ENCODE measurements around the gene BCAS3. TPM values are rescaled to one million over a fixed set of nuclear protein-coding genes. Genes with fewer than 3 reads are reported as not detected.
A peak's percentile ranks its signal among the peaks of the same experiment; 100 is the strongest.
"Not testable (repeated sequence)": the region's sequence is repeated elsewhere in the genome, so short reads cannot be mapped to it uniquely, and the experiment has no call there.

BCAS3 gene
- total and polyA plus RNA-seq, 12 donors, result 6.1 to 21.8 (median 17.2) TPM

- Histone ChIP-seq H3K27ac (no peak overlapping the region), H3K36me3 (peaks cover 0 to 29% (median 0%) of the 10 kb centered on the region in 9 donors), H3K27me3 (no peaks in the 10 kb centered on the region), H3K4me1 (no peaks in the 10 kb centered on the region), H3K4me3 (no peak overlapping the region), H3K9me3 (no peaks in the 10 kb centered on the region)
- DNase-seq (no peak), ATAC-seq (no peak)
- WGBS, 2 donors, result 74 to 87% methylated on average over 4 of the region's 4 CpGs
- TF ChIP-seq CTCF (IDR thresholded peaks at IDR 0.05), result no peak
- intact Hi-C loops (cut with DNase I), result no loop called here
These were observed 363.0 kb downstream of the BCAS3 start for GRCh38 chr17:61040666-61041065.

GRCh38 chr17:61042348-61042747 is 364.7 kb downstream of the BCAS3 start:
- ATAC-seq; H3K9me3 ChIP-seq; intact Hi-C loops (cut with DNase I); H3K4me3 ChIP-seq; DNase-seq; H3K27me3 ChIP-seq; H3K27ac ChIP-seq: not testable (repeated sequence)
- H3K4me1 ChIP-seq, result peaks cover 0 to 11% (median 2%) of the 10 kb centered on the region in 9 donors
- H3K36me3 ChIP-seq, result peaks cover 0 to 29% (median 0%) of the 10 kb centered on the region in 9 donors
- 94 to 97% methylated on average over 5 of the region's 5 CpGs for WGBS, 2 donors

GRCh38 chr17:61047515-61047914 is 369.9 kb downstream of the BCAS3 start:
- no peak overlapping the region for H3K4me3 ChIP-seq
- H3K27me3 ChIP-seq, result no peaks in the 10 kb centered on the region
- H3K9me3 ChIP-seq, result no peaks in the 10 kb centered on the region
- no peaks in the 10 kb centered on the region for H3K36me3 ChIP-seq
- DNase-seq (no peak), ATAC-seq (peak in 3 of 8 donors; percentile 64 to 75 (median 65))
- intact Hi-C loops (cut with DNase I), result no loop called here
- H3K4me1 ChIP-seq, result peaks cover 0 to 21% (median 11%) of the 10 kb centered on the region in 9 donors
- H3K27ac ChIP-seq, result peak overlapping the region in 5 of 10 donors; percentile 23 to 60 (median 33)
- no peak for TF ChIP-seq CTCF (IDR thresholded peaks at IDR 0.05)

GRCh38 chr17:61048376-61049106 is 370.9 kb downstream of the BCAS3 start:
- Histone ChIP-seq H3K4me3 (no peak overlapping the region), H3K9me3 (no peaks in the 10 kb centered on the region), H3K27ac (peak overlapping the region in 2 of 10 donors; percentile 23 to 33), H3K4me1 (peaks cover 0 to 30% (median 11%) of the 10 kb centered on the region in 9 donors), H3K27me3 (no peaks in the 10 kb centered on the region), H3K36me3 (no peaks in the 10 kb centered on the region)
- 89 to 94% methylated on average over 3 of the region's 3 CpGs for WGBS, 2 donors
- ATAC-seq (peak in 1 of 8 donors; percentile 28), DNase-seq (no peak)
- intact Hi-C loops (cut with DNase I), result no loop called here
- TF ChIP-seq CTCF (IDR thresholded peaks at IDR 0.05), result no peak

- peaks cover 0 to 22% (median 5%) of the 10 kb centered on the region in 9 donors for H3K4me1 ChIP-seq
- WGBS, 2 donors, result 50 to 51% methylated on average over 1 of the region's 1 CpG
- intact Hi-C loops (cut with DNase I), result no loop called here
These were observed 375.8 kb downstream of the BCAS3 start for GRCh38 chr17:61053469-61053868.

More at GRCh38 chr17:61053469-61053868, 375.8 kb downstream of the BCAS3 start:
- peak in 1 of 8 donors; percentile 26 for ATAC-seq
- Histone ChIP-seq H3K27ac (no peak overlapping the region), H3K36me3 (no peaks in the 10 kb centered on the region), H3K27me3 (no peaks in the 10 kb centered on the region), H3K4me3 (no peak overlapping the region), H3K9me3 (no peaks in the 10 kb centered on the region)
- TF ChIP-seq CTCF (IDR thresholded peaks at IDR 0.05), result no peak
- no peak for DNase-seq

Data from heart right ventricle (tissue), 16 donors.